ENCODE data around the gene GET4. TPM values are rescaled to one million over a fixed set of nuclear protein-coding genes. Genes with fewer than 3 reads are reported as not detected.

GET4 gene
- total and polyA plus RNA-seq, 10 of the 15 experiments (the other 5 are each of a cell fraction or from before 2014, with no cell fraction given), result 0.66 to 73.8 (median 34.0) TPM

DNA sequence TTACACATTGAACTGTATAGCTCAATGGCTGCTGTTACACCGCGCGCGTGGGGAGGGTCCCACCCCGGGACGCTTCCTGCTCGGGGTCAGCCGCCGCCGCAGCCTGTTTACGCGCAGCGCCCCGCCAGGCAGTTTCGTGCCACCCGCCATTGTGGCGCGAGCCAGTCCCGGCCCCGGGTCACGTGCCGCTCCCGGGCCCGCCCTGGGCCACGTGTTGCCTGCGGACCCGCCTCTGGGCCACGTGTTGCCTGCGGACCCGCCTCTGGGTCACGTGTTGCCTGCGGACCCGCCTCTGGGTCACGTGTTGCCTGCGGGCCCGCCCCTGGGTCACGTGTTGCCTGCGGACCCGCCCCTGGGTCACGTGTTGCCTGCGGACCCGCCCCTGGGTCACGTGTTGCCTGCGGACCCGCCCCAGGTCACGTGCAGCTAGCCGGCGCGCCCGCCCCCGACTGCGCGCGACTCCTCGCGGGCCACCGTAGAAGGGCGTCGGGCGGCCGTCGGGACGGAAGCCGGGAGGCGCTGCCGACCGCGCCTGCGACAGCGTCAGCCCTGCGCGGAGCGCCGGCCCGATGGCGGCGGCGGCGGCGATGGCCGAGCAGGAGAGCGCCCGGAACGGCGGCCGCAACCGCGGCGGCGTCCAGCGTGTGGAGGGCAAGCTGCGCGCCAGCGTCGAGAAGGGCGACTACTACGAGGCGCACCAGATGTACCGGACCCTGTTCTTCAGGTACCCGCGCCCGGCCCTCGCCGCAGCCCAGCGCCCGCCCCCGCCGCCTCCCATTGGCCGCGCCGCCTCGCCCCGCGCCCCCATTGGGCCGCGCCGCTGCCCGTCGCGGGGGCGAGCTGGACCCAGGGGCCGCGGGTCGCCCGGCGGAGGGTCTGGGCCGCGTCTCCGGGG is at the start of gene GET4 (continued):
- TF ChIP-seq, protein P1, sequence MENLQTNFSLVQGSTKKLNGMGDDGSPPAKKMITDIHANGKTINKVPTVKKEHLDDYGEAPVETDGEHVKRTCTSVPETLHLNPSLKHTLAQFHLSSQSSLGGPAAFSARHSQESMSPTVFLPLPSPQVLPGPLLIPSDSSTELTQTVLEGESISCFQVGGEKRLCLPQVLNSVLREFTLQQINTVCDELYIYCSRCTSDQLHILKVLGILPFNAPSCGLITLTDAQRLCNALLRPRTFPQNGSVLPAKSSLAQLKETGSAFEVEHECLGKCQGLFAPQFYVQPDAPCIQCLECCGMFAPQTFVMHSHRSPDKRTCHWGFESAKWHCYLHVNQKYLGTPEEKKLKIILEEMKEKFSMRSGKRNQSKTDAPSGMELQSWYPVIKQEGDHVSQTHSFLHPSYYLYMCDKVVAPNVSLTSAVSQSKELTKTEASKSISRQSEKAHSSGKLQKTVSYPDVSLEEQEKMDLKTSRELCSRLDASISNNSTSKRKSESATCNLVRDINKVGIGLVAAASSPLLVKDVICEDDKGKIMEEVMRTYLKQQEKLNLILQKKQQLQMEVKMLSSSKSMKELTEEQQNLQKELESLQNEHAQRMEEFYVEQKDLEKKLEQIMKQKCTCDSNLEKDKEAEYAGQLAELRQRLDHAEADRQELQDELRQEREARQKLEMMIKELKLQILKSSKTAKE (IDR thresholded peaks at IDR 0.05; ENCODE audit: low read depth, poor library complexity, severe bottlenecking), result no peak
- TF ChIP-seq SRF (IDR thresholded peaks at IDR 0.05; ENCODE audit: low read depth in 2 of 2, low read length in 2 of 2) (0 out of 4 replicates have a peak, but pooled peaks of 1 of the 2 experiments have one; percentile 2), KDM1A (IDR thresholded peaks at IDR 0.05; ENCODE audit: borderline replicate concordance) (no peak), ETV6 (conservative IDR thresholded peaks at IDR 0.05 in 1 of 2, IDR thresholded peaks at IDR 0.05 in 1 of 2; ENCODE audit: borderline replicate concordance in 1 of 2, low read depth in 1 of 2) (no peak), CHD2 (IDR thresholded peaks at IDR 0.05; ENCODE audit: borderline replicate concordance, low read depth, low read length) (no peak), NFIC (IDR thresholded peaks at IDR 0.05; ENCODE audit: low read depth, low read length) (peak; percentile 99), ATF7 (IDR thresholded peaks at IDR 0.05; ENCODE audit: low read depth) (no peak), RB1 (IDR thresholded peaks at IDR 0.05; ENCODE audit: borderline replicate concordance) (peak; percentile 66; the same call in 1 of the 2 replicates), LARP7 (IDR thresholded peaks at IDR 0.05) (peak; percentile 97), EZH2 (IDR thresholded peaks at IDR 0.05; ENCODE audit: borderline replicate concordance, control insufficient read depth, low read depth, low read length) (no peak), CREM (IDR thresholded peaks at IDR 0.05; ENCODE audit: low read depth) (peak; percentile 88), RFX5 (IDR thresholded peaks at IDR 0.05; ENCODE audit: low read depth, low read length) (0 out of 2 replicates have a peak, but pooled peaks have one; percentile 2), NR2F1 (conservative IDR thresholded peaks at IDR 0.05) (peak; percentile 67), ZBED1 (IDR thresholded peaks at IDR 0.05; ENCODE audit: borderline replicate concordance) (no peak), TAF1 (IDR thresholded peaks at IDR 0.05; ENCODE audit: borderline replicate concordance, low read depth, low read length) (peak; percentile 69), HCFC1 (IDR thresholded peaks at IDR 0.05; ENCODE audit: low read length) (peak; percentile 72), SREBF1 (IDR thresholded peaks at IDR 0.05; ENCODE audit: low read length) (peak; percentile 89), CEBPB (IDR thresholded peaks at IDR 0.05; ENCODE audit: borderline replicate concordance in 1 of 2, low read depth in 2 of 2, low read length in 2 of 2) (no peak), PML (IDR thresholded peaks at IDR 0.05; ENCODE audit: low read length) (no peak), ESRRA (IDR thresholded peaks at IDR 0.05; ENCODE audit: low read length) (no peak), IRF4 (IDR thresholded peaks at IDR 0.05; ENCODE audit: low read depth, low read length) (no peak), YBX1 (IDR thresholded peaks at IDR 0.05) (no peak), TBL1XR1 (IDR thresholded peaks at IDR 0.05; ENCODE audit: low read depth, low read length) (peak; percentile 70; the same call in 1 of the 2 replicates)
- TF ChIP-seq, protein P2, sequence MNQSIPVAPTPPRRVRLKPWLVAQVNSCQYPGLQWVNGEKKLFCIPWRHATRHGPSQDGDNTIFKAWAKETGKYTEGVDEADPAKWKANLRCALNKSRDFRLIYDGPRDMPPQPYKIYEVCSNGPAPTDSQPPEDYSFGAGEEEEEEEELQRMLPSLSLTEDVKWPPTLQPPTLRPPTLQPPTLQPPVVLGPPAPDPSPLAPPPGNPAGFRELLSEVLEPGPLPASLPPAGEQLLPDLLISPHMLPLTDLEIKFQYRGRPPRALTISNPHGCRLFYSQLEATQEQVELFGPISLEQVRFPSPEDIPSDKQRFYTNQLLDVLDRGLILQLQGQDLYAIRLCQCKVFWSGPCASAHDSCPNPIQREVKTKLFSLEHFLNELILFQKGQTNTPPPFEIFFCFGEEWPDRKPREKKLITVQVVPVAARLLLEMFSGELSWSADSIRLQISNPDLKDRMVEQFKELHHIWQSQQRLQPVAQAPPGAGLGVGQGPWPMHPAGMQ (IDR thresholded peaks at IDR 0.05; ENCODE audit: borderline replicate concordance), result no peak
- TF ChIP-seq, protein P3, sequence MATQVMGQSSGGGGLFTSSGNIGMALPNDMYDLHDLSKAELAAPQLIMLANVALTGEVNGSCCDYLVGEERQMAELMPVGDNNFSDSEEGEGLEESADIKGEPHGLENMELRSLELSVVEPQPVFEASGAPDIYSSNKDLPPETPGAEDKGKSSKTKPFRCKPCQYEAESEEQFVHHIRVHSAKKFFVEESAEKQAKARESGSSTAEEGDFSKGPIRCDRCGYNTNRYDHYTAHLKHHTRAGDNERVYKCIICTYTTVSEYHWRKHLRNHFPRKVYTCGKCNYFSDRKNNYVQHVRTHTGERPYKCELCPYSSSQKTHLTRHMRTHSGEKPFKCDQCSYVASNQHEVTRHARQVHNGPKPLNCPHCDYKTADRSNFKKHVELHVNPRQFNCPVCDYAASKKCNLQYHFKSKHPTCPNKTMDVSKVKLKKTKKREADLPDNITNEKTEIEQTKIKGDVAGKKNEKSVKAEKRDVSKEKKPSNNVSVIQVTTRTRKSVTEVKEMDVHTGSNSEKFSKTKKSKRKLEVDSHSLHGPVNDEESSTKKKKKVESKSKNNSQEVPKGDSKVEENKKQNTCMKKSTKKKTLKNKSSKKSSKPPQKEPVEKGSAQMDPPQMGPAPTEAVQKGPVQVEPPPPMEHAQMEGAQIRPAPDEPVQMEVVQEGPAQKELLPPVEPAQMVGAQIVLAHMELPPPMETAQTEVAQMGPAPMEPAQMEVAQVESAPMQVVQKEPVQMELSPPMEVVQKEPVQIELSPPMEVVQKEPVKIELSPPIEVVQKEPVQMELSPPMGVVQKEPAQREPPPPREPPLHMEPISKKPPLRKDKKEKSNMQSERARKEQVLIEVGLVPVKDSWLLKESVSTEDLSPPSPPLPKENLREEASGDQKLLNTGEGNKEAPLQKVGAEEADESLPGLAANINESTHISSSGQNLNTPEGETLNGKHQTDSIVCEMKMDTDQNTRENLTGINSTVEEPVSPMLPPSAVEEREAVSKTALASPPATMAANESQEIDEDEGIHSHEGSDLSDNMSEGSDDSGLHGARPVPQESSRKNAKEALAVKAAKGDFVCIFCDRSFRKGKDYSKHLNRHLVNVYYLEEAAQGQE (IDR thresholded peaks at IDR 0.05; ENCODE audit: low read depth, low read length), result 0 out of 2 replicates have a peak, but pooled peaks have one; percentile 23
